GM21528 (cell line): ENCODE results near the gene NEK10.

Experiments used
- ATAC-seq: cut with Tn5 transposase; IDR thresholded peaks from one replicate; pipeline ENCODE4 v1.9.1; 2021; ENCODE audit warnings: mild to moderate bottlenecking, moderate library complexity; ENCODE audit not compliant: unreplicated experiment, low FRiP score

Gene NEK10

DNA sequence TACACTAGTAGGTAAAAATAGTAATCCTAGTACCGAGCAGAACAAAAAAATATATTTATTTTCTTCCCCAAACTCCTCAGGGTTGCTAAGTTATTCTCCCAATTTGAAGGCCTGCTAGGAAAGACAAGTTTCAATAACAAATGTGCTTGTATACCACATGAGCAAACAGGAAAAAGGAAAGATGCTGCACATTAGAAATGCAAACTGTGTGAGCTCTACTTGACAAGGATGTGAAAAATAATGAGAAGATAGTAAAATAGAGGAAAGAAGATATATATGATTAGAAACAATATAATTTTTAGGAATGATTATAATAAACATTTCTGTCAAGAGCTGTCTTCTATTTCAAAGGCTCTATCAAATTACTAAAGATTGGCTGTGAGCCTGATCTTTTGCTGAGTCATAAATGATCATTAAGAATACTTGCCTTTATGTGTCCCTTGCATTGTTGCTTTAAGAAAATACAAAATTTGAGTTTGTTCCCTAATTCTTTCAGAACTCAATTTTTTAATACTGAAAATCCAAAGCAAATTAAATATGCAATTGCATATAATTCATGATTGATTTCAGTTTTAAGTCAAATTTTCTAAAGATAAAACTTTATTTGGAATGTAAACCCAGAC is 174.2 kb downstream of the NEK10 start:
- no peak for ATAC-seq

GRCh38 chr3:27193056-27193455 is 176.1 kb downstream of the NEK10 start:
- no peak for ATAC-seq

DNA sequence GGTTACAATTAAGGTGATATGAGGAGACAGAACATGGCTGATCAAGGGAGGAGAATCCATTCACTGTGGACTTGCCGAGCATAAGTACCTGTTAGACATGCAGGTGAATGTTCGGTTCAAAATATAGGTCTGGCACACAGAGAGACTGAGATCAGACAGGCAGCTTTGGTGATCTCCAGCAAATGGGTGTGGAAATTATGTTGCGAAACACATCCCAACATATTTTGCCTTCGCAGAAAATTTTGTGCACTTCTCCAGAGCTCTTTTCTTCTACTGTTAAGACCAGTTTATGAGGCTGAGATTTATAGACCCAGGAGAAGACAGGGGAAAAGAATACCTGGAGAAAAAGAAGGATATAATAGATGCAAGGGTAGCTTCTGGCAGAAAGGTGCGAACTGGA is 183.2 kb downstream of the NEK10 start:
- no peak for ATAC-seq

DNA sequence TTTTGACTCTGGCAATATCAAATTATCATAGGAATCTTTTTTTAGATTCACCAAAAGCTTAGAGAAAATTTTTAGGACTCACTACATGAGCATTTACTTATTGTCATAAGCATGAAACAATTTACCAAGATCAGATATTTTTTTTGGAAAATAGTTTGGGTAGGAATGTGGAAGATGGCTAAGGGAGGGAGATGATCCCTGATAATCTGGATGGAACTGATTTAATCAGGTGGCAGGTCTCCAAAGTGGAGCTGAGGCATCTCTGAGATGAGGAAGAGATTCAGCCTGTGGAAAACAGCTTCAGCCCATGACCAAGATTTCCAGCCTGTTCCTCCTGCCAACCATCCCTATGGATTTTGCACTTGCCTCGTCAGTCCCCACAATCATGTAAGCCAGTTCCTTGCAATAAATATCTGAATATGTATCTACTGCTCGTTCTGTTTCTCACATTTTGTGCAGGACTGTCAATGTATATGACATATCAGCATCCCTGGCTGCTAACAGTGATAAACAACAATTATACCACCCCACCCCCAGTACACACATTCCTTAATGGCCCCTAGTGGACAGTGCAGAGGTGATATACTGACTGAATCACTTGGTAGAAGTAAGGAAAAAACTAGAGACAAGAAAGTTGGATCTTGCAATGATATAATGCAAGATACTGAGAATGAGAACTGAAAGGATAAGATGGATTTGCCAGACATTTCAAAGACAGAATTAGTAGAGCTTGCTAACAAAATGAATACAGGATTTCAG is 183.8 kb downstream of the NEK10 start:
- ATAC-seq: no peak

GRCh38 chr3:27184261-27184660 is 184.9 kb downstream of the NEK10 start:
- ATAC-seq: no peak

- no peak for ATAC-seq
These were observed 192.9 kb downstream of the NEK10 start for GRCh38 chr3:27176256-27176655.

GRCh38 chr3:27174530-27174929 is 194.7 kb downstream of the NEK10 start:
- ATAC-seq: no peak

DNA sequence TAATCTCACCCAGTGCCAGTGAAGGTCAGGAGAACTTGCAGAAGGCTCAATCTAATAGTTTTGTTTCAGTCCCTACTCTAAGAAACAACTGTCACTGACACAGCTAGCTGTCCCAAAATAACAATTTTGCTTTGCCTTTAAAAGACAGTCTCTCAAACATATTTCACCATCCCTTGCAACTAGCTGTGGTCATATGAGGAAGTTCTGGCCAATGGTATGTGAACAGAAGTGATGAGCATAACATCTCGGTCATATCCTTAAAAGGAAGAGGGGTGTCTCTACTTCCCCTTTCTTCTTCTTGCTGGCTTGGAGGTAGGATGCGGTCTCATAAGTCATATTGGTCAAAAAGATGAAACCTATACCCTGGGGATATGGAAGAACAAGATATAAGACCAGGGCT is 198.1 kb downstream of the NEK10 start:
- peak; percentile 73 for ATAC-seq

GRCh38 chr3:27166888-27167287 is 202.3 kb downstream of the NEK10 start:
- no peak for ATAC-seq

DNA sequence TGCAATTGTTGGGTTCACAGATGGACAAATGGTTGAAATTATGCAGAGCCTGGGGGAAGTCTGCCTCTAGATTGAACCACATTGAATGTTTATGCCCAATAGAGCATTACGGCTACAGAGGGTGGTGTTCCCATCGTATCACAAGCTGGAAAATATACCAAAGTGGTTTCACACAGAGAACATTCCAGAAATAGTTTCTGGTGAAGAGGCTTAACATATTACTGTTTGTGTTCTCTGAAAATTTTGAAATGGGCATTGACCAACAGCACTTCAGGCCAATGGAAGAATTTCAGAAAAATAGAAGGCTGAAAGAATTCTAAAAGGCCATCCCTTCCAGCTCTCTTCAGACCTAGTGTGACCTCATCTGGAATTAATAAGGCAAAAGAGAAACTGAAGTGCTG is 203.9 kb downstream of the NEK10 start:
- ATAC-seq: no peak

- no peak for ATAC-seq
These were observed 208.3 kb downstream of the NEK10 start for GRCh38 chr3:27160779-27161287.

GRCh38 chr3:27160146-27160545 is 209.0 kb downstream of the NEK10 start:
- no peak for ATAC-seq

GRCh38 chr3:27147215-27147614 is 222.0 kb downstream of the NEK10 start:
- ATAC-seq: no peak

- ATAC-seq: no peak
These were observed 222.4 kb downstream of the NEK10 start for GRCh38 chr3:27146786-27147185.

- ATAC-seq: no peak
These were observed 223.5 kb downstream of the NEK10 start for GRCh38 chr3:27145719-27146118.

DNA sequence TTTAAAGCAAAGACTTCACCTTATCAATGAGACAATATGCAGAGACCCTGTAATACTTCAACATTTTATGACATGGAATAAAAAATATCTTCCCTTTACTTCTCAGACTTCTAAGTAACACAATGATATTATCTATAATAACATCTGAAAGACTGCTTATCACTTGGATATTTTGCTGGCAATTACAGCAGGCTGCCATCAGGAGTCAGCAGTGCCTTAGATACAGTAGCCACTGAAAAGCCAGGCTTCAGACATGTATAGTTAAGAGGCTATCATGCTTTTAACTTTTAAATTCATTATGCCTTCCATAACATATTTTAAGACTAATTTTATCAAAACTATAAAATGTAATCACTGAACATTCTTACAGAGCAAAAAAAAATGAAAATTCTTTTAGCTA is 227.5 kb downstream of the NEK10 start:
- ATAC-seq: no peak

GRCh38 chr3:27138562-27138961 is 230.6 kb downstream of the NEK10 start:
- no peak for ATAC-seq

DNA sequence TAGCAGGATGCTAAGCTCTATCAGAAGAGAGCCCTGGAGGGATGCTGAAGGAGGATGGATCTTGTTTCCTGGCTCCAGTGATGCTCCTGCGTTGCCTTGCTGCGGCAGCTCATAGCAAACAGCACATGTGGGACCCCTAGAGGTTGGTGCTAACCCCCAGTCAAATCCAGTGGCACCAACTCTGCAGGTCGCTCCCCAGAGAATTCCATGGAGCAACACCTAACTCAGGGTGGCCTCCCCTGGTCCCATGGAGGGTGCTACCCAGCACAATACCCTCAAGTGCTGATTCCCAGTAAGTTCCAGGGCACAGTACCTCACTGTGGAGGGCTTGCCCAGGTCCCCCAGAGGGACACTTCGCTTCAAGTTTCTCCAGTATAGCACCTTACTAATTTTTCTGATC is 231.2 kb downstream of the NEK10 start:
- no peak for ATAC-seq

- peak; percentile 95 for ATAC-seq
These were observed 234.9 kb downstream of the NEK10 start for GRCh38 chr3:27134171-27134796.

DNA sequence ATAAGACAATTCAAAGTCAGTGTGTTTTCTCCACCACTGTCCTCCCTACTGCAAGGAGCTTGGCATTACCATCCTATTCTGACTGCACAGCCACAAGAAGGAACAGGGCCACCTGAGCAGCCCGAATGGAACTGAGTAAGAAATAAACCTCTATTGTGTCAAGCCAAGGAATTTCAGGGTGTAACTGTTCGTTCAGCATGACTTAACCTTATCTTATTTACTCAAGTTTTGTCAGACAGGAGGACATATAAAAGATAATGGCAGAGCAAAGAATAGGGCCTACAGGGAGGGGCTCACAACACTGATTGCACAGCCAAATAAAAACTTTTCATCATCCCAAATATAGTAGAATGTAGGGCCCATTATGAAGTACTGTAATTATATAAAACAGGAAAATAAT is 236.1 kb downstream of the NEK10 start:
- no peak for ATAC-seq

DNA sequence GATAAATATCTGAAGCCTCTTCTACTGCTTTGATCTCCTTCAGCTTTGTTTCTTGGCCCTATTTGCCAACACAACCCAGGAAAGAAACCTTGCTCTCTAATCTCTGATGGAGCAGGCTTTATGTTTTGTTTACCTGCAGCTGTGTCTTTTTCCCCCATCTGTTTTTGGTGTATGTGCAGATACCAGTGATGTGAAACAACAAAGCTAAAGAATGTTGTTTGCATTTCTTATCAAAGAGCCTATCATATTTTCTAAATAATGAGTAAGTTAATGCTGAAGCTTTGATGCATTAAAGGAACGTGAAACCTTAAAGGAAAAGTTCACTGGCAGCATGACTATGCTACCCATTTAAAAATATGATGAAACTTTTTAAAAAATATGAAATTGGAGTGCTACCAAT is 238.4 kb downstream of the NEK10 start:
- ATAC-seq: no peak

- ATAC-seq: no peak
These were observed 241.3 kb downstream of the NEK10 start for GRCh38 chr3:27127879-27128278.
